Progenitor cell of endocrine pancreas (in vitro differentiated cells): Measurements from ENCODE around the gene IGF2. TPM values are rescaled to one million over a fixed set of nuclear protein-coding genes. Genes with fewer than 3 reads are reported as not detected.

ENCODE experiments used
- DNase-seq: peaks from one replicate; pipeline ENCODE4 v3.0.0; 2021; ENCODE audit warnings: low spot score; ENCODE audit not compliant: unreplicated experiment
- H3K27ac Mint-ChIP-seq: 2 replicates; pipeline ENCODE4 v1.8.0; 2021; ENCODE audit warnings: mild to moderate bottlenecking, moderate library complexity, mixed read lengths
- H3K27me3 Mint-ChIP-seq: 2 replicates; pipeline ENCODE4 v1.8.0; 2021; ENCODE audit warnings: mixed read lengths
- H3K36me3 Mint-ChIP-seq: 2 replicates; pipeline ENCODE4 v1.8.0; 2022; ENCODE audit warnings: mixed read lengths; ENCODE audit not compliant: insufficient read depth
- H3K4me1 Mint-ChIP-seq: 2 replicates; pipeline ENCODE4 v1.8.0; 2021; ENCODE audit warnings: low read depth, mixed read lengths
- H3K4me3 Mint-ChIP-seq: 2 replicates; pipeline ENCODE4 v1.8.0; 2021; ENCODE audit warnings: low read depth, mild to moderate bottlenecking, moderate library complexity, mixed read lengths
- H3K9me3 Mint-ChIP-seq: 2 replicates; pipeline ENCODE4 v1.8.0; 2021; ENCODE audit warnings: low read depth, mixed read lengths
- total RNA-seq: library from RNA; stranded (reverse); gene quantifications from 2 replicates; pipeline ENCODE4 v1.2.1, GENCODE V29; 2021
- TF ChIP-seq, protein P1 (sequence below): fragments of 200-600 bp; sonication (generic); IDR thresholded peaks from one replicate; pipeline ENCODE4 v1.5.0; 2021; ENCODE audit warnings: antibody characterized with exemption, mild to moderate bottlenecking; ENCODE audit not compliant: unreplicated experiment

Gene IGF2
- total RNA-seq, 1 donor from 2014 or later, result 5,100 TPM

- Mint-ChIP-seq H3K27ac (no peak overlapping the region), H3K9me3 (no peaks in the 10 kb centered on the region), H3K4me3 (no peak overlapping the region), H3K27me3 (peaks cover 22% of the 10 kb centered on the region), H3K36me3 (no peaks in the 10 kb centered on the region), H3K4me1 (peaks cover 14% of the 10 kb centered on the region)
- TF ChIP-seq, protein P1, sequence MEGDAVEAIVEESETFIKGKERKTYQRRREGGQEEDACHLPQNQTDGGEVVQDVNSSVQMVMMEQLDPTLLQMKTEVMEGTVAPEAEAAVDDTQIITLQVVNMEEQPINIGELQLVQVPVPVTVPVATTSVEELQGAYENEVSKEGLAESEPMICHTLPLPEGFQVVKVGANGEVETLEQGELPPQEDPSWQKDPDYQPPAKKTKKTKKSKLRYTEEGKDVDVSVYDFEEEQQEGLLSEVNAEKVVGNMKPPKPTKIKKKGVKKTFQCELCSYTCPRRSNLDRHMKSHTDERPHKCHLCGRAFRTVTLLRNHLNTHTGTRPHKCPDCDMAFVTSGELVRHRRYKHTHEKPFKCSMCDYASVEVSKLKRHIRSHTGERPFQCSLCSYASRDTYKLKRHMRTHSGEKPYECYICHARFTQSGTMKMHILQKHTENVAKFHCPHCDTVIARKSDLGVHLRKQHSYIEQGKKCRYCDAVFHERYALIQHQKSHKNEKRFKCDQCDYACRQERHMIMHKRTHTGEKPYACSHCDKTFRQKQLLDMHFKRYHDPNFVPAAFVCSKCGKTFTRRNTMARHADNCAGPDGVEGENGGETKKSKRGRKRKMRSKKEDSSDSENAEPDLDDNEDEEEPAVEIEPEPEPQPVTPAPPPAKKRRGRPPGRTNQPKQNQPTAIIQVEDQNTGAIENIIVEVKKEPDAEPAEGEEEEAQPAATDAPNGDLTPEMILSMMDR, result no peak
- DNase-seq, result no peak
Measured at GRCh38 chr11:2182692-2183474, 43.7 kb upstream of the IGF2 start.

- no peak overlapping the region for H3K4me3 Mint-ChIP-seq
- TF ChIP-seq, protein P1, result no peak
- H3K27me3 Mint-ChIP-seq, result peaks cover 22% of the 10 kb centered on the region
- H3K27ac Mint-ChIP-seq, result no peak overlapping the region
- H3K36me3 Mint-ChIP-seq, result no peaks in the 10 kb centered on the region
- peaks cover 14% of the 10 kb centered on the region for H3K4me1 Mint-ChIP-seq
- DNase-seq, result no peak
- no peaks in the 10 kb centered on the region for H3K9me3 Mint-ChIP-seq
Measured at GRCh38 chr11:2182075-2182474, 42.9 kb upstream of the IGF2 start.

DNA sequence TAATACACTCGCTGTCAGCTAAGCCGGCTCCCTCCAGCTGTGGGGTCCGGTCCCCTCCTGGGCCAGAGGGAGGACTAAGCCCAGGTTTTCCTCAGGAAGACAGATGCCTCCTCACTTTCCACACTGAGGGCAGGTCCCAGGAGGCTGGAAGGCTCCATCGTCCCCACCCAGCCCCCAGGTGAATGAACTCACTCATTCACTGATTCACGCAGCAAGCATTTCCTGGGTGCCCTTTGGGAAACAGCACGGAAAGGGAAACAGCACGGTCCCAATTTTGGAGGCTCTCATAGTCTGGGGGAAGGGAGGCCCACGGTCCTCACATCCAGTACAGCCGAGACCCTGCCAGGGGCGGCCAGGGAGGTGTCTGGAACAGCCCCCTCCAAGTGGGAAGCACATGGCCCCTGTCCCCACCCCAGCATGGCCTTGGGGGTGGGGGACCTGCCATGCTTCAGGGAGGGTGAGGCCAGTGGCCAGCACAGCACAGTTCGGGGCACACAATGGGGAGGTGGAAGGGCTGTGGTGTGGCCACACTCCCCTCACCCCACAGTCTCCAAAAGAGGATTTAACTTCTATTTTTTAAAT is 41.7 kb upstream of the IGF2 start:
- Mint-ChIP-seq H3K4me1 (peaks cover 14% of the 10 kb centered on the region), H3K27ac (no peak overlapping the region), H3K27me3 (peaks cover 22% of the 10 kb centered on the region), H3K9me3 (no peaks in the 10 kb centered on the region), H3K36me3 (no peaks in the 10 kb centered on the region), H3K4me3 (no peak overlapping the region)
- no peak for DNase-seq
- TF ChIP-seq, protein P1, result no peak

- no peaks in the 10 kb centered on the region for H3K9me3 Mint-ChIP-seq
- TF ChIP-seq, protein P1, result no peak
- H3K27me3 Mint-ChIP-seq, result peaks cover 22% of the 10 kb centered on the region
- DNase-seq, result no peak
- H3K4me3 Mint-ChIP-seq, result no peak overlapping the region
- no peaks in the 10 kb centered on the region for H3K36me3 Mint-ChIP-seq
- H3K4me1 Mint-ChIP-seq, result peaks cover 14% of the 10 kb centered on the region
- no peak overlapping the region for H3K27ac Mint-ChIP-seq
Measured at GRCh38 chr11:2180347-2180746, 41.2 kb upstream of the IGF2 start.

- no peak for DNase-seq
- TF ChIP-seq, protein P1, result no peak
- no peak overlapping the region for H3K27ac Mint-ChIP-seq
- peaks cover 14% of the 10 kb centered on the region for H3K4me1 Mint-ChIP-seq
- peaks cover 13% of the 10 kb centered on the region for H3K27me3 Mint-ChIP-seq
- no peak overlapping the region for H3K4me3 Mint-ChIP-seq
- H3K9me3 Mint-ChIP-seq, result no peaks in the 10 kb centered on the region
- H3K36me3 Mint-ChIP-seq, result no peaks in the 10 kb centered on the region
Measured at GRCh38 chr11:2179516-2179915, 40.3 kb upstream of the IGF2 start.
